Left lobe of liver (tissue), 2 donors: ENCODE data around the gene TUBGCP3. TPM values are rescaled to one million over a fixed set of nuclear protein-coding genes. Genes with fewer than 3 reads are reported as not detected.

Experiments used
- ATAC-seq: fragments of 200-7000 bp; cut with Tn5 transposase; one replicate; pipeline ENCODE4 v1.9.1; 2020; ENCODE audit warnings: mild to moderate bottlenecking, moderate library complexity
- DNase-seq: peaks from one replicate; pipeline ENCODE4 v3.0.0-alpha.2; 2020; ENCODE audit warnings: low spot score
- total RNA-seq: library from RNA; stranded (reverse); gene quantifications from one replicate; pipeline ENCODE4 v1.2.1, GENCODE V29; 2021
- donor health status: DM: no; HTN: no; CAD: no; lungs with moderate emphysema.
- donor health status: DM: no; HTN: yes; CAD: no.

The TUBGCP3 gene
- total RNA-seq, 1 donor from 2014 or later, result 18.8 TPM

GRCh38 chr13:112616586-112617362 is 28.8 kb upstream of the TUBGCP3 start:
- ATAC-seq (peak; percentile 93), DNase-seq (no peak)

GRCh38 chr13:112615391-112615790 is 27.4 kb upstream of the TUBGCP3 start:
- DNase-seq (no peak), ATAC-seq (no peak)

GRCh38 chr13:112614835-112615234 is 26.9 kb upstream of the TUBGCP3 start:
- ATAC-seq (no peak), DNase-seq (no peak)

GRCh38 chr13:112608212-112608611 is 20.3 kb upstream of the TUBGCP3 start:
- DNase-seq (no peak), ATAC-seq (no peak)

GRCh38 chr13:112606109-112607001 is 18.4 kb upstream of the TUBGCP3 start:
- DNase-seq, result peak; percentile 94
- ATAC-seq, result peak; percentile 100

GRCh38 chr13:112605531-112605990 is 17.6 kb upstream of the TUBGCP3 start:
- DNase-seq (no peak), ATAC-seq (no peak)

GRCh38 chr13:112603641-112604225 is 15.8 kb upstream of the TUBGCP3 start:
- ATAC-seq (no peak), DNase-seq (no peak)

- no peak for DNase-seq
- ATAC-seq, result no peak
Measured at GRCh38 chr13:112602189-112602588, 14.2 kb upstream of the TUBGCP3 start.

- DNase-seq (no peak), ATAC-seq (no peak)
Measured at GRCh38 chr13:112601371-112601770, 13.4 kb upstream of the TUBGCP3 start.

- ATAC-seq (no peak), DNase-seq (no peak)
Measured at GRCh38 chr13:112596235-112596634, 8.3 kb upstream of the TUBGCP3 start.

- peak; percentile 39 for ATAC-seq
Measured at GRCh38 chr13:112592647-112593046, 4.7 kb upstream of the TUBGCP3 start.

GRCh38 chr13:112592181-112592580 is 4.2 kb upstream of the TUBGCP3 start:
- DNase-seq (no peak), ATAC-seq (no peak)

More at GRCh38 chr13:112592647-112593046, 4.7 kb upstream of the TUBGCP3 start:
- peak; percentile 62 for DNase-seq

- DNase-seq (no peak), ATAC-seq (peak; percentile 3)
Measured at GRCh38 chr13:112588490-112589297, 741 bp upstream of the TUBGCP3 start.

GRCh38 chr13:112587212-112587763 is 665 bp downstream of the TUBGCP3 start:
- ATAC-seq, result peak; percentile 89

GRCh38 chr13:112586334-112586960 is 1.5 kb downstream of the TUBGCP3 start:
- ATAC-seq (no peak), DNase-seq (no peak)

More at GRCh38 chr13:112587212-112587763, 665 bp downstream of the TUBGCP3 start:
- peak; percentile 88 for DNase-seq

- no peak for ATAC-seq
- DNase-seq, result no peak
Measured at GRCh38 chr13:112583592-112584277, 4.2 kb downstream of the TUBGCP3 start.

- ATAC-seq (no peak), DNase-seq (no peak)
Measured at GRCh38 chr13:112582263-112582662, 5.7 kb downstream of the TUBGCP3 start.

GRCh38 chr13:112580912-112581311 is 7.0 kb downstream of the TUBGCP3 start:
- no peak for ATAC-seq
- DNase-seq, result no peak

- no peak for ATAC-seq
Measured at GRCh38 chr13:112580211-112580610, 7.7 kb downstream of the TUBGCP3 start.

More at GRCh38 chr13:112580211-112580610, 7.7 kb downstream of the TUBGCP3 start:
- no peak for DNase-seq
